GM12872 (cell line): ENCODE measurements around the gene NLE1.

ENCODE experiments used
- TF ChIP-seq, protein P1 (sequence below): IDR thresholded peaks from 3 replicates; pipeline ENCODE4 v1.5.1; 2011; ENCODE audit warnings: low read depth, mild to moderate bottlenecking, low read length, moderate library complexity; ENCODE audit not compliant: insufficient read depth

The NLE1 gene

DNA sequence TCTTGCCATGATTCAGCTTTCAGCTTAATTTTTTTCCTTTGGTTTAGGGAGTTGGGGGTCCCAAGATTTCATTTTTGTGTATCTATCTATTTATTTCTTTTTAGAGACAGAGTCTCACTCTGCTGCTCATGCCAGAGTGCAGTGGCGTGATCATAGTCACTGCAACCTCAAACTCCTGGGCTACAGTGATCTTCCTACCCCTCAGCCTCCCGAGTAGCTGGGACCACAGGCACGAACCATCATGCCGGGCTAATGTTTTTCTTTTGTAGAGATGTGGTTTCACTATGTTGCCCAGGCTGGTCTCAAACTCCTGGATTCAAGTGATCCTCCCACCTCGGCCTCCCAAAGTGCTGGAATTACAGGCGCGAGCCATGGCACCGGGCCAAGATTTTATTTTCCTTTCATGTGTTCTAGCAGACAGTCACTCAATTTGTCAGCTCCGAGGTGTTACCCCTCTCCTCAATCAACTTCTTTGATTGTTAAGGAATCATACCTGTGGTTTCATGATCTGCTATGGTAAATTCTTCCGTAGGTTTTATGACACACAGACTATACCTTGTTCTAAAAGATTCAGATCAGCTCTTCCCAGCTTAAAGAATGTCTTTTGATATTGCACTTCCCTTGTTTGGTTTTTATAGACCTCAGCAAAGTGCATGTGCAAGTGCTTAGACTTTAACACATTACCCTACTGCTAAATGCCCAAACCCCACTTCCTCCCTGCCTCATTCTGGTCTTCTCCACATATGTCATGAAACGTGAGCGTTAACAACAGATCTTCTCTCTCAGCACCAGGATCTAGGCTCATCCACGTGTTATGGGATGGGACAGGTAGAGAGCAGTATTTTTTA is 18.5 kb upstream of the NLE1 start:
- TF ChIP-seq, protein P1, sequence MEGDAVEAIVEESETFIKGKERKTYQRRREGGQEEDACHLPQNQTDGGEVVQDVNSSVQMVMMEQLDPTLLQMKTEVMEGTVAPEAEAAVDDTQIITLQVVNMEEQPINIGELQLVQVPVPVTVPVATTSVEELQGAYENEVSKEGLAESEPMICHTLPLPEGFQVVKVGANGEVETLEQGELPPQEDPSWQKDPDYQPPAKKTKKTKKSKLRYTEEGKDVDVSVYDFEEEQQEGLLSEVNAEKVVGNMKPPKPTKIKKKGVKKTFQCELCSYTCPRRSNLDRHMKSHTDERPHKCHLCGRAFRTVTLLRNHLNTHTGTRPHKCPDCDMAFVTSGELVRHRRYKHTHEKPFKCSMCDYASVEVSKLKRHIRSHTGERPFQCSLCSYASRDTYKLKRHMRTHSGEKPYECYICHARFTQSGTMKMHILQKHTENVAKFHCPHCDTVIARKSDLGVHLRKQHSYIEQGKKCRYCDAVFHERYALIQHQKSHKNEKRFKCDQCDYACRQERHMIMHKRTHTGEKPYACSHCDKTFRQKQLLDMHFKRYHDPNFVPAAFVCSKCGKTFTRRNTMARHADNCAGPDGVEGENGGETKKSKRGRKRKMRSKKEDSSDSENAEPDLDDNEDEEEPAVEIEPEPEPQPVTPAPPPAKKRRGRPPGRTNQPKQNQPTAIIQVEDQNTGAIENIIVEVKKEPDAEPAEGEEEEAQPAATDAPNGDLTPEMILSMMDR = no peak

DNA sequence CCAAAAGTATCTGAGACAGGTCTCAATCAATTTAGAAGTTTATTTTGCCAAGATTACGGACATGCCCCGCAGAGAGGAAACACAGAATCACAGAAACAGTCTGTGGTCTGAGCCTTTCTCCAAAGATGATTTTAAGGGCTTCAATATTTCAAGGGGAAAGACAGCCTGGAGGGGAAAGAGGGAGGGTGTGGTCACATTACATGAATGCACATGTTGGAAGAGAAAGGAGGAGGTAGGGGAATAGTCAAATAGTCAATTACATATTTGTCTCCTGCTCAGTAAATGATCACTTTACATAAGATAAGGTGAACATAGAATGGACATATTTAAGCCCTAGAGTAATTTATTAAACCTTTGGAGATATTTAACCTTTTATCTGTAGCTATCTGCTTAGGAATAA is 17.8 kb upstream of the NLE1 start:
- TF ChIP-seq, protein P1 = no peak

DNA sequence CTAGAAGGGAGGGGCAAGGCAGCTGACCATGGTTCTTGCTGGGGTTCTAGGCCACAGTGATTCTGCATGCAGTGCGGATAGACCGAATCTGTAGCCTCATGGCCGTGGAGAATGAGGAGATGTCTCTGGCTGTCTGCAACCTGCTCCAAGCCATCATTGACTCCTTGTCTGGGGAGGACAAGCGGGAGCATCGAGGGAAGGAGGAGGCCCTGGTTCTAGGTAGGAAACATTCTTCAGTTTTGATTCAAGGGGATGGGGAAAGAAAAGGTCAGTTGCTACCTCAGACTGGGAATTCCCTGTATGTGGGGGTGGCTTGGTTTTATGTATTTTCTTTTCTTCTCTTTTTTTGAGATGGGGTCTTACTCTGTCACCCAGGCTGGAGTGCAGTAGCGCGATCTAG is 13.1 kb upstream of the NLE1 start:
- TF ChIP-seq, protein P1 = no peak

DNA sequence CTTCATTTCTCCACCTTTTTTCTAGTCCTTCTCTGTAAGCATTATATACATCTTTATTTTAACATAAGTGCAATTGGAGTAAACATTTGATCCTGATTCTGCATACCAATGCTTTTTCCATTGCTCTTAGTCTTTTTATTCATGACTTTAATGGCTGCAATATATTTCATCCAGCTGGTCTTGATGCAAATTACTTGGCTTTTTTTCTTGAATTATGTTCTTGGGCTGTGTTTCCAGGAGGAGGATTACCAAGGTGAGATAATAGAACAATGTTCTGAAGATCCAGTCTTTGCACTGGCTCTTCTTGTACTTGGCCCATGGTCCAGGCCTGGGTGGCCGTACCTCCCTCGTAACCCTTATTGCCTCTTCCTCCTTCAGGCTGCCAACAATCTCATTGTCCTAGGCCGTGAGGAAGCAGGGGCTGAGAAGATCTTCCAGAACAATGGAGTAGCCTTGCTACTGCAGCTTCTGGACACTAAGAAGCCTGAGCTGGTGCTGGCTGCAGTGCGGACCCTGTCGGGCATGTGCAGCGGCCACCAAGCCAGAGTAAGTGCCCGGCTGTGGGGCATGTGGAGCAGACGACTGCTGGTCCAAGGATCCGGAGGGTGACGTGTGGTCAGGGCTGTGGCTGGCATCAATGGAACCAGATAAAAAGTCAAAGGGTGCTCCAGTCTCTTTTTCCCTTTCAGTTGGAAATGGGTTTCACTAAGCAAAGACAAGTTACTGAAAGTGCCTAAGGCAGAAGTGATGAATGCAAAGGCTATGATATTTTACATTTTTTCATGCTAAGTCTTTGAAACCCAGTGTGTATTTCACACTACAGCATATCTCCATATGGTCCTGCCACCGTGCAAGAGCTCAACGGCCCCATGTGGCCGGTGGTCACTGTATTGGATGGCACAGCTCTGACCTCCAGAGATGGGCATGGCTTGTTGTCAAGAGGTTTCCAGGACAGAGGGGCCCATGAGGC is 12.4 kb upstream of the NLE1 start:
- TF ChIP-seq, protein P1 = no peak

DNA sequence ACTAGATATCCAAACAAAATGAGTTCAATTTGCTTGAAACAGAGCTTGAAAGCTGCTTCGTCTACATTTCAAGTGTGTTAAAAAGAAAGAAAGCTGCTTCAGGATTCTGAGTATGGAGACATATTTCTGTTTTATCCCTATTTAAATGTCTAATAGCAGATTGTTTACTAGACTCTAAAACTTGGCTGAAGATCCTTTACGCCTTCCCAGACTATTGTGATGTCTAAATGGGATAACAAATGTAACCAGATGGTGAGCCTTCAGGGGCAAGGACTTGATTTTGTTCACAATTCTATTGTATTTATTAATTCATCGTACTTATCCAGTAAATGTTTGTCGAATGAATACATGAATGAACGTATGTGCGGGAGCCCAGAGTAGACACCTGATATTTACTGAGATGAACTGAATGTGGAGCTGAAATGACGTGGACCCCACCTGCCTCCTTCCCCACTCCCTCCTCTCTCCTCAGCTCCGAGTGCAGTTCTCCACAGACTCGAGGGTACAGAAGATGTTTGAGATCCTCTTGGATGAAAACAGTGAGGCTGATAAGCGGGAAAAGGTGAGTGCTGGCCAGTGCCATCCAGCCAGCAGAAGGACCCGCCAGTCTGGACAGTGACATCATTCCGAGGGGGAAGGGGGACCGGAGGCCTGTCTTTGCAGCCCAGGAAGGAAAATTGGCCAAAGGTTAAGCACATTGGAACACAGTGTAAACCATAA is 10.5 kb upstream of the NLE1 start:
- TF ChIP-seq, protein P1 = no peak

DNA sequence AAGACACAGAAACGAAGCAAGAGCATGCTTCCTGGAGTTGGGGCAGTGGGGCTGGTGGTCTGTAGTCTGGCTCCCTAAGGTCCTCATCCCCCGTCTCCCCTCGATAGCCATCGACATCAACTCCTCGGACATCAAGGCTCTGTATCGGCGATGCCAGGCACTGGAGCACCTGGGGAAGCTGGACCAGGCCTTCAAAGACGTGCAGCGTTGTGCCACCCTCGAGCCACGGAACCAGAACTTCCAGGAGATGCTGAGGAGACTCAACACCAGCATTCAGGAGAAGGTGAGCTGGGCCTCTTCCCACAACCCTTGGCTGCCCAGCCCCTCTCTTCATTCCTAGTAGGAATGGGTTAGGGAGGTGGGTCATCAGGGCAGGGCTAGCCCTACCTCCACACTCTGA is 7.8 kb upstream of the NLE1 start:
- TF ChIP-seq, protein P1 = no peak

DNA sequence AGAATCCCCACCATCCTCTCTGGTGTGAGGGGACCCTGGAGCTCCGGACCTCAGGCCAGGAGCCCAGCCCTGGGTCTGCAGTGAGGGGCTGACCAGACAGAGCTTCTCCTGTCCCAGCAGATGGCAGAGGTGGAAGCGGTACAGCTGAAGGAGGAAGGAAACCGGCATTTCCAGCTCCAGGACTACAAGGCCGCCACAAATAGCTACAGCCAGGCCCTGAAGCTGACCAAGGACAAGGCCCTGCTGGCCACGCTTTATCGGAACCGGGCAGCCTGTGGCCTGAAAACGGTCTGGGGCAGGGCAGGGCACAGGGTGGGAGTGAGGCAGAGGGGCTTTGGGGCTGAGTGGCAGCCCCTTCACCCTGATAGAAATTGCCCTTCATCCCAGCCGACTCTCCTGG is 6.0 kb upstream of the NLE1 start:
- TF ChIP-seq, protein P1 = no peak
